Fibroblast of skin of right biceps (primary cell): ENCODE data around the gene SEMA5B.
A peak's percentile ranks its signal among the peaks of the same experiment; 100 is the strongest.

Source experiments
- DNase-seq: peaks from one replicate; pipeline ENCODE4 v3.0.0-alpha.2; 2013

Gene SEMA5B, protein sequence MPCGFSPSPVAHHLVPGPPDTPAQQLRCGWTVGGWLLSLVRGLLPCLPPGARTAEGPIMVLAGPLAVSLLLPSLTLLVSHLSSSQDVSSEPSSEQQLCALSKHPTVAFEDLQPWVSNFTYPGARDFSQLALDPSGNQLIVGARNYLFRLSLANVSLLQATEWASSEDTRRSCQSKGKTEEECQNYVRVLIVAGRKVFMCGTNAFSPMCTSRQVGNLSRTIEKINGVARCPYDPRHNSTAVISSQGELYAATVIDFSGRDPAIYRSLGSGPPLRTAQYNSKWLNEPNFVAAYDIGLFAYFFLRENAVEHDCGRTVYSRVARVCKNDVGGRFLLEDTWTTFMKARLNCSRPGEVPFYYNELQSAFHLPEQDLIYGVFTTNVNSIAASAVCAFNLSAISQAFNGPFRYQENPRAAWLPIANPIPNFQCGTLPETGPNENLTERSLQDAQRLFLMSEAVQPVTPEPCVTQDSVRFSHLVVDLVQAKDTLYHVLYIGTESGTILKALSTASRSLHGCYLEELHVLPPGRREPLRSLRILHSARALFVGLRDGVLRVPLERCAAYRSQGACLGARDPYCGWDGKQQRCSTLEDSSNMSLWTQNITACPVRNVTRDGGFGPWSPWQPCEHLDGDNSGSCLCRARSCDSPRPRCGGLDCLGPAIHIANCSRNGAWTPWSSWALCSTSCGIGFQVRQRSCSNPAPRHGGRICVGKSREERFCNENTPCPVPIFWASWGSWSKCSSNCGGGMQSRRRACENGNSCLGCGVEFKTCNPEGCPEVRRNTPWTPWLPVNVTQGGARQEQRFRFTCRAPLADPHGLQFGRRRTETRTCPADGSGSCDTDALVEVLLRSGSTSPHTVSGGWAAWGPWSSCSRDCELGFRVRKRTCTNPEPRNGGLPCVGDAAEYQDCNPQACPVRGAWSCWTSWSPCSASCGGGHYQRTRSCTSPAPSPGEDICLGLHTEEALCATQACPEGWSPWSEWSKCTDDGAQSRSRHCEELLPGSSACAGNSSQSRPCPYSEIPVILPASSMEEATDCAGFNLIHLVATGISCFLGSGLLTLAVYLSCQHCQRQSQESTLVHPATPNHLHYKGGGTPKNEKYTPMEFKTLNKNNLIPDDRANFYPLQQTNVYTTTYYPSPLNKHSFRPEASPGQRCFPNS

DNA sequence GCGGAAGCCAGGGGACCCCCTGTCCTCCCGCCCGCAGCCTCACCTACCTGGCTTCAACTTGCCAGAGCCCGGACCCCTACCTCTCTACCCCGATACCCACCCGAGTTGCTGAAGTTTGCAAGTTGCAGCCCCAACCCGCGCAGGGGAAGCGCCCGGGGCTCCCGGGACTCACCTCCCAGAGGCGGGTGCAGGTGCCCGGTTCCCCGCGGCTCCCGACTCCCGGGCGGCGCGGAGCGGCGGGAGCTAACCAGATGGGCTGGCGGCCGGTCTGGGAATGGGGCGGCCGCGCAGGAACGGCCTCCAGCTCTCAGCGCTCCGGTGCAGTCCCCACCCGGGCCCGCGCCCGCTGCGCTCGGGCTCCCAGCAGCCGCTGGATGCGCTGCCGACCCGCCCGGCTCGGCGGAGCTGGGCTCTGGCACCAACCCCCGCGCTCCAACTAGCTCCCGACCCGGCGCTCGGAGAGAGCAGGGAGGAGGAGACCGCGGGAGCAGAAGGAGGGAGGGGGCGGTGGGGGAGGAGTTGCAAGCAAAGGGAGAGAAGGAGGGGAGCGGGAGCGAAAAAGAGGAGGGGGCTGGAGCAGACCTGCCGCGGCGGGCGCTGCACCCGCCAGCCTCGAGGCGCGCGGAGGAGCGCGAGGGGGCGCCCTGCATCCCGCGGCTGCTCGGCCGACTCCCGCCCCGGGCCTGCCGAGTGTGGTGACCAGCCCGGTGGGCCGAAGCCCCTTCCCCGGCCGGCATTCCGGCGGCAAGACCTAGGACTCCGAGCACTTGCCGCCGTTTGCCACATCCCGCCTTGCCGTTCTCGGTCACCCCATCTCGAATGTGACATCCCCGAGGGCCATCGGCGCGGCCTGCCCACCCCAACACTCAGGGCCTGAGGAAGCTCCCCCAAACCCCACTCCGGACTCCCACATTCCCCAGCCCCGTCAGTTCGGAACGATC, at the start of gene SEMA5B:
Gene SEMA5B, minus strand, starts transcription at position 472 of the 941 bp plus-strand sequence. CDS start 66,500 bp downstream, outside the sequence.
- DNase-seq, result peak; percentile 11

DNA sequence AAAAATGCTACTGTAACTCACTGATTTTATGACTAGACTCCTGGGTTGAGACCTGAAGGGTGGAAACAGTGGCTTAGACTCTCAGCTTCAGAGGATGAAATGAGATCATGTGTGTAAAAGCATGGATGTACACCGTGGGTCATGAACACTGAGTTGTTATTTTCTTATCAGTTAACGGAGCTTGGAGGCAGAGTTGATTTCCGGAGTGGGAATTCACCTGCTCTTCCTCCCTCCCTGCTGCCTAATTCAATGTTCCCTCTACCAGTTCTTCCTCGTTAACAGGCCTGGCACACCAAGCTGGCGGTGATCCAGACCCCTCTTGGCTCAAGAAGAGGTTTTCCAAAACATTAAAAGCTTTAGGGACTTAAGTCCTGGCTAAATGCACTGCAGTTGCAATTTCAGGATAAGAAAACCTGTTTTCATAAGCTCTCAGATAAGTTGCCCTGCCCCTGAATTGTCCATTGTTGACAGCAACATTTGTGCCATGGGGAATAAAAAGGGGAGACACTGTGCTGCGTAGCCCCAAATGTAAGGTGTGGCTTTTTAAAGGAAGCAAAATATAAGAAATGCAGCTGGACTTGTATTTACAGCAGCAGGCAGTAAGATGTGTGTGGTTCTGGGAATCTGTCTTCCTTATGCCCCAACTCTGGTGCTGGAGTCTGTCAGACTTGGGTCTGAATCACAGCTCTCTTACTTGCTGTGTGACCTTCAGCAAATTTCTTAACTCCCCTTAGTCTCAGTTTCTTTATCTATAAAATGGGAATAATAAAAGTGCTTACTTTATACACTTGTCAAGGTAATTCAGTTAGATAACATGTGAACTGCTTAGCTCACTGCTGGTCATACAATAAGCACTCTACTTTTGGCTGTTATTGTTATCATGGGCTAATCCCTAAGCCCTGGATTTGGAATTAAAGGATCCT, 49.2 kb upstream of the SEMA5B start:
- no peak for DNase-seq

DNA sequence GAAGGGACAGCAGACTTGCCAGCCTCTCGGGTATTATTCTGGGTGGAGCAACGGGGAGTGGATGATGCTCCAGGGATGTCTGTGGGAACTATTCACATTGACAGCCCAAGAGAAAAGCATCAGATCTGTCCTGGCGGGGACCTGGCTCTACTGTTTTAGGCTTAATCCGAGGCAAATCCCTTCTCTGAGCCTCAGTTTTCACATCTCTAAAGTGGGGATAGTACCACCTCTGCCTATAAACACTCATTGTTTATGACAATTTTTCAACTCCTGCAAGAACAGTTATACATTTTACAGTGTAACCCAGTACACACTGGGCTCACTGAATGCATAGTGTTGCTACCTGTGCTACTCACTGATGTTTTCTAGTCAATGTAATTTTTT, 48.5 kb upstream of the SEMA5B start:
- no peak for DNase-seq

DNA sequence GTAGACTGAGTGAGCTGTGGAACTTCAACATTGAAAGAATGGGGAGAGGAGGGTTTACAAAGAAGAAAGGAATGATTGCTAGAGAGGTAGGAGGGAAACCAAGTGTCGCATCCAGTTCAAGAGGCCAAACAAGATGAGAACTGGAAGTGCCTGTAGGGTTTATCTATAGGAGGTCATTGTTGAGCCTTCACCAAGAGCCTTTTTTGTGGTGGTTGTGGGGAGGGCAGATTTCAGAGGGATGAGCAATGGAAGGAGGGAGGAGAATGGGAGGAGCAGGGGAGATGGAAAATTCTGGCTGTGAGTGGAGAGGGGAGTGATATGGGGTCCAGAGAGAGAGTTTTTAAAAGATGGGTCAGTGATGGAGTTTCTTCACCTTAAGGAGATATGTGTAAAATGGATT, 47.8 kb upstream of the SEMA5B start:
- DNase-seq, result peak; percentile 51

DNA sequence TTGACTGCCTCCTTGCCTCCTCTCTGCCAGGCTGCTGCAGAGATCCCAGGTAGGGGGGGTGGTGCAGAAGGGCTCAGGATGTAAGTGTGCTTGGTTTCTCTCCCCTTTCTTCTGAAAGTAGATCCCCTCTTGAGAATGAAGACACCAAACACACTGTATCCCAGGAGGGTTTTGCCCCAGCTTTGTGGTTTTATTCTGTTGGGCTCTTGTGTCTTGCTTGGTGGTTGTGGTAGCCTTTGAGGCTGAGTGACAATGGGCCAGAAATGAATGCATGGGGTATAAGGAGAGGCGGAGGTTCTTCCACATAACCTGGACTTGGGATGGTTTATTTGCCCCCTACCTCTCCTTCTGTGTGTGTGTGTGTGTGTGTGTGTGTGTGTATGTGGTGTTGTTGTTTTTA, 45.0 kb upstream of the SEMA5B start:
- DNase-seq, result no peak

DNA sequence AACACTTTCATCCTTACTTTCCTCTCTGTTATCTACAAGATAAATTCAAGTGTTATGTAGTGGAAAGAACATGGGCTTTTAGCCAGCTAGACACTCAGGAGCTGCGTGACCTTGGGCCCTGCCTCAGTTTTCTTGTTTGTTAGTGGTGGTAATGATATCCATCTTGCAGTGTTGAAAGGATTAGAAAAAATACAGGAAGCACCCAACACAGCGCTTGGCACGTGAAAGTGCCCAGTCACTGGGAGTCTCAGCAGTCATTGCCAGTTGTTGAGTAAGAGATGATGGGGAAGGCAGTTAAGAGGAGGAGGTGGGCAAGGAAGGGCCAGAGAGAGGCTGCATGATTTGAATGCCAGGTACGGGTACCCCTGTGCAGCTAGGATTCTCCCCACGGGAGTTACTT, 44.6 kb upstream of the SEMA5B start:
- DNase-seq, result no peak

DNA sequence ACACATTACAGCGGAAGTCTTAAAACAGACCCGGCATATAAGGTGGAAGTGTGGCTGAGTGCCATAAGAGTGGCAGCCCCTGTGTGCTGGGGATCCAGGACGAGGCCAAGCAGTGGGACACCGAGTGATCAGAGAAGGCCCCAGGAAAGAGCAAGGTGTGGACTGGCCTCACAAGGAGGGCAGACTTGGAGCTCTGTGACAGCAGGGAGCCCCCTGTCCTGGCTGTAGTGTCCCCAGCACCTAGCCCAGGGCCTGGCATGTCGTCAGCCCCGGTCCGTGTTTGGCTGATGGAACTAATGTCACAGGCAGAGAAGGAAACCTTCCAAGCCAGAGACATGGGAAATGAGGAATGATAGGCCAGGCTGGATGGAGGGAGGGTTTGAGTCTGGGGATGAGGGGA, 44.0 kb upstream of the SEMA5B start:
- DNase-seq, result no peak

DNA sequence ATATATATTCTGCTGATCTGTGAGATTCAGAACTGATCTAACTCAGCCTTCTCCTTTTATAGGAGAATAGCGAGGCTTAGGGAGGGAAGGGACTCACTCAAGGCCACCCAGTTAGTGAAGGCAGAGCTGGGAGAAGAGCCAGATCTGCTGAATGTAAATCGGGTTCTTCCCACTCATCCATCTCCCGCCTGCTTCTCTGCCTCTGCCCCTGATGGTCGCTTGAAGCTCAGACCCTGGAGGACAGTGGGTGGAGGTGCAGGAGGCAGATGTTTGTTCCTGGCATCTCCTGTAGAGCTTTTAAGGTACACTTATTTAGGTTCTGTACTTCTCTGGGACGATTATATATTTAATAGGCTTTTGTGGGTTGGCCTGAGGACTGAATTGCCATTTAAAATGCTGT, 43.6 kb upstream of the SEMA5B start:
- peak; percentile 66 for DNase-seq

DNA sequence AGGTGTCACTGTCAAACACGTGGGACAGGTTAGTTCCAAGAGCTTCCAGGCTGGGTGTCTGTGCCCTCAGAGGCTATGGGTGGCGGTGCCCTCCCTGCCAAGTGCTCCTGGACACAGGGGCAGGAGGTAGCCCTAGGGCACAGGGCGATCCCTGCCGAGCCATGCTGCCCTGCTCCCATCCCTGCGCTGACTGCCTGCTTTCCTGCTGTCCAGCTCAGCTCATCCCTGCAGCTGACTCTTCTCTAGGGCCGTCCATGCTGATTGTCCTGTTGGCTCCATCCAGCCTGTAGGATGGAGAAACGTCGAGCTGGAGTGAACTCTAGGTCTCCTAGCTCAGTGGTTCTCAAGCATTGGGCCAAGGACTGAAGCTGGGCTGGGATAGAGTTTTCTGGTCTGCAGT, 42.9 kb upstream of the SEMA5B start:
- no peak for DNase-seq

DNA sequence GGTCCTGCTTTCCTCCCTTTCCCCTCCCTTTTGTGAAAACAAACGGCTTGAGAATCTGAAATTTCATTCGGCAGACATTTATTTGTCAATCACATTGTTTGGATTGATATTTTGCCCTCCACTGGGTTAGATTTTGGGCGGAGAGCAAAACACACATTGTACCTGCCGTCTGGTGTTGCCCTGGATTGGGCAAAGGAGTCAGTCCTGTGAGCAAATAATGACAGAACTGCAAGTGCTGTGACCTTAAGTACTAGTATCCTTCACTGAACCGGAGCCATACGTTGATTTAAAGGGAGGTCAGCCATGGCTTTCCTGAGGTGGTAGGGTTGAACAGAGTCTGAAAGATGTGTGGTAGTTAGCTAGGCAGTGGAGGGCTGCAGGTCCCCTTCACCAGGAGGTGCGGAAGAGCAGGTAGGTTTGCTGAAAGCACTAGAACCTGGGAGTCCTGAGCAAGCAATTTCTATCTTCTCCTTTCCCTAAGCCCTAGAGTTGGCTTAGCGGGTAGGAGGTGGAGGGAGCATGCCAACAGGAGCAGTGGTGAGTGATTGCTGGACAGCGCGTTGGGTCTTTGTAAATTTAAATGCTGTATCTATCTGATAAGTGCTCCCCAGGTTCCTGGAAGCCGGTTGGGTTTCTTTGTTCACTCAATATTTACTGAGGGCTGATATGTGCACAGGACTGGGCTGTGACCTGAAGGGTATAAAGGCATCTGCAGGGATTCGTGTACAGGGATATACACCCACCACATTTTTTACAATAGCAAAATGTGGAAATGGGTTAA, 41.2 kb upstream of the SEMA5B start:
- DNase-seq, result no peak

DNA sequence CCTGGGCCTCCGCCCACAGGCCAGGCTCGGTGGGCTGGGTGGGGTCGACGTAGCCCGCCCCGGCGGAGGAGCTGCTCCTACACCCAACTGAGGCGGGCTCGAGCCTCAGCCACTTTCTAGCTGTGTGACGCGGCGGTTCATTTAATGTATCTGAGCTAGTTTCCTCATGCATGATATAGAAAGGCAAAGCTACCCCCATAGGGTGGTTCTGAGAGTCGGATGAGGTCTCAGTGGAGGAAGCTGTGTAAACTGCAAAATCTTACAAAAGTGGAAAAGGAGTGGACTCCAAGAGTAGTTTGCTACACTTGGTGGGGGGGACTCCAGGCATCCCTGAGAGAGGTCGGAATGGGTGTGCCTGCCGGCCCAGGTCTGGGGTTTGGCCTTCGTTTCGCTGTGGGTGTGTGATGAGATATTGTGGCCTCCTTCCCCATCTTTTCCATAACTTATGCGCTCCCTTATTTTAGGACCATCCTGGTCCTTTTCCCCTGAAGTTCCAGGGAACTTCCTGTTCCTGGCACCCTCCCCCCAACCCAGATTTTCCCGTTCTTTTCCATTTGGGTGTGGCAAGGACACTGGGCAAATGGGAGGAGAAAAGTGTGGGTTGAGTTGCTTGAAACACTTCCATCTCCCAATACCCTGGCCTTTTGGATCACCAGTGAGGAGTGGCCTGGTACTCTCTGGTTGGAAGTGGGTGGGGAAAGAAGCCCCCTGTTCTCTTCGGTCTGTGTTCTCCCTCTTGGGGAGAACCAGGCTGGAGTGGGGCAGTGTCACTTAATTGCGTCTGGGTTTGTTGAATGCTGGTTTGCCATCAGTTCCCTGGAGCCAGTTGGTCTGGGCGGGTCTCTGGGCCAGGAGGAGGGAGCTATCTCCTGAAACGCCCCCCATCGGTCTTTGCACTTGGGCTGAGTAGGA, 40.4 kb upstream of the SEMA5B start:
- DNase-seq, result peak; percentile 57

DNA sequence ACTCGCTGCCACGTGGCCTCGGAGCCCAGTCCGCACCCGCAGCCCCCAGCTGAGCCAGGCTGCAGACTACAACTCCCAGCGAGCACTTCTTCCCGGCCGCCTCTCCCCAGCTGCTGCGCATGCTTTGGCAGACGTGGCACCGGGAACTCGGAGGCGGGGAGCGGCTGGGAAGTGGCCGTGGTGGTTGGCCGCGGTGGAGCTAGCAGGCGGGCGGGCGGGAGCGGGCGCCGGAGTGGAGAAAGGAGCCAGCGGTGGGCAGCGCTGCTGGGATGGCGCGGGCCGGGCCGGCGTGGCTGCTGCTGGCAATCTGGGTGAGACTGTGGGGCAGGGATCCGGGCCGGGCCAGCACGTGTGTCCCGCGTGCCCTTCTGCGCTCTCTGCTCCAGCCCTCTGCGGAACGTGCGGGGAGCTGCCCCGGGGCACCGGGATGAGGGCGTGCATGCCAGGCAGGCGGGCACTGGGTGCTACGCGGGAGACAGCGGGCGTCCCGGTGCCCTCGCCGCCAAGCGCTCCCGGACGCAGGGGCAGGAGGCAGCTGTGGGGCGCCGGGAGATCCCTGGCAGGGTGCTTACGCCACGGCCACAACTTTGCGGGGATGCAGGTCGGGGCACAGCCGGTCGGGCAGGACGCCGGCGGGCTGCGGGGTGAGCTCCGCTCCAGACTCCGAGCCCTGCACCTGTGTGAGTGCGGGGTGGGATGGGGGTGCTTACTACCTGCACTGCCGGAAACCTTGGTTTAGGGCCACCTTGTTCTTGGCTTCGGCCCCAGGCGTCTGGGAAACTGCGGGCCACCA, 39.5 kb upstream of the SEMA5B start, which contains the start of gene PDIA5:
Gene PDIA5, plus strand, starts transcription at position 130 of the 793 bp plus-strand sequence. Its CDS starts 140 bp downstream, at position 270.
- peak; percentile 94 for DNase-seq

DNA sequence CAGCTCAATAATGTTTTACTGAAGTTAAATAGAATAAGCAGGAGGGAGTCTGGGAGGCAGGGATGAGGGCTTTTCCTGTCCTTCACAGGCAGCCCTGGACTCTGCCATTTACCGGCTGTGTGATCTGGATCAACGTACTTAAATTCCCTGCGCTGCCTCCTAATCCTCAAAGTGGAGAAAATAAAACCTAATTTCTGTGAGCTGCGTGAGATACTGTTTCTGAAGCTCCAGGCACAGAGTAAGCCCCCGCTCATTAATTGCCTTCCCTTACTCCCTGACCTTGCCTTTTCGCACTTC, 39.0 kb upstream of the SEMA5B start:
- no peak for DNase-seq

DNA sequence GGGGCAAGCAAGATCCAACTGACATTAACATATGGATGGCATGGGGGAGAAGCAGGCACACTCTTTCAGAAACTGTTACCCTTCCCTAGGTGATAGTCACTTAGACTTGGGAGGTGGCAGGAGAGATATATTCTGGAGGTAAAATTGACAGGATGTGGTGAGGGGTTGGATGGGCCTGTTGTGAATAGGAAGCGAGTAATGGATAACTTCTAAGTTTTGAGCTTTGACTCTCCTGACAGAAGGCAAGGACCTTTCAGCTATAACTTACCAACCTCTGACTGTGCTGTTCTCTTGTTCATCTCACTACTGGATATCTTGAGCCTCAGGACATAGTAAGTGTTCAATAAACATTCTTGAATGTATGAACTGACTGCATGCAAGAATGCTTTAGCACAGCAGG, 37.4 kb upstream of the SEMA5B start:
- DNase-seq, result no peak

DNA sequence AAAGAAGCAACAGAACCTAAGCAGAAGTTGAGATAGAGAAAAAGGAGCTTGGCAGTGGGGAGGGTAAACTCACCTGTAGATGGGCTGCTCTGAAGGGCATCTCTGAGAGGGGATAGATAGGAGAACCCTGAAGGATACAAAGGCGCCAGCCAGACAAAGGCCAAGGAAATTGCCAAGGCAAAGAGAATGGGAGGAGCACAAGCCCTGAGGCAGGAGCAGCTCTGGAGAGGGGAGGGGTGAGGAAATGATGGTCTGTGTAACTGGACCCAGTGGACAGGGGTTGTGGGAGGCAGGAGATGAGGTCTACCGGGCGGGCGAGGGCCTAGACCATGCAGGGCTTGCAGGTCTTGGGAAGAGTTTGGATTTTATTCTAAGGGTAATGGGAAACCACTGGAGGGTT, 36.9 kb upstream of the SEMA5B start:
- DNase-seq, result no peak

DNA sequence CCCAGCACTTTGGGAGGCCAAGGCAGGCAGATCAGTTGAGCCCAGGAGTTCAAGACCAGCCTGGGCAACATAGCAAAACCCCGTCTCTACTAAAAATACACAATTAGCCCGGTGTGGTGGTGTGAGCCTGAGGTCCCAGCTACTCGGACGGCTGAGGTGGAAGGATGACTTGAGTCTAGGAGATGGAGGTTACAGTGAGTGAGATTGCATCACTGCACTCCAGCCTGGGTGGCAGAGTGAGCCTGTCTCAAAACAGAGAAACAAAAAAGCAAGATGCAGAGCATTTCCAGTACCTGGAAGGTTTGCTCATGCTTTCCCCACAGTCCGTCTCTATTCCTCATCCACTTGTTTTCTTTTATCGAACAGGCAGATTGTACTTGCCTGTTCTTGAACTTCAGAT, 35.5 kb upstream of the SEMA5B start:
- no peak for DNase-seq

DNA sequence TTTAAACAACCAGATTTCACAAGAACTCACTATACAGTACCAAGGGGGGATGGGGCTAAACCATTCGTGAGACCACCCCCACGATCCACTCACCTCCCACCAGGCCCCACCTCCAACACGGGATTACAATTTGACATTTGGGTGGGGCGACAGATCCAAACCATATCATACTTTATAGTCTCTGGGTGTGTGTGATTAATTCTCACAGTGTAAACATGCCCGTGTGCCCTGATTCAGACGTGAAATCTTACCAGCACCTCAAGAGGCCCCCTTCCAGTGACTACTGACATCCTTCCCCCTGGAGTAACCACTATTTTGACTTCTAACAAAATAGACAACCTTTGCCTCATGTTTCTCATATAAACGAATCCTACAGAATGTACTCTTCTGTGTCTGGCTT, 34.3 kb upstream of the SEMA5B start:
- no peak for DNase-seq

DNA sequence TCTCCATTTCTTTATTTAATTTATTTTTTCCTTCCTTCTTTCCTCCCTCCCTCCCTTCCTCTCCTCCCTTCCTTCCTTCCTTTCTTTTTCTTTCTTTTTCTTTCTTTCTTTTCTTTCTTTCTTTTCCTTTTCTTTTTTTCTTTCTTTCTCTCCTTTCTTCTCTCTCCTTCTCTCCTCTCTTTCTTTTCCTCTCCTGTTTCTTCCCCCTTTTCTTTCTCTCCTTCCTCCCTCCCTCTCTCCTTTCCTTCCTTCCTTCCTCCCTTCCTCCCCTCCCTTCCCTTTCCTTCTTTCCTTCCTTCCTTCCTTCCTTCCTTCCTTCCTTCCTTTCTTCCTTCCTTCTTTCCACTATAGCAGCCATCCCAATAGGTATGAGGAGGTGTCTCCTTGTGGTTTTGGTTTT, 32.5 kb upstream of the SEMA5B start:
- DNase-seq, result no peak

DNA sequence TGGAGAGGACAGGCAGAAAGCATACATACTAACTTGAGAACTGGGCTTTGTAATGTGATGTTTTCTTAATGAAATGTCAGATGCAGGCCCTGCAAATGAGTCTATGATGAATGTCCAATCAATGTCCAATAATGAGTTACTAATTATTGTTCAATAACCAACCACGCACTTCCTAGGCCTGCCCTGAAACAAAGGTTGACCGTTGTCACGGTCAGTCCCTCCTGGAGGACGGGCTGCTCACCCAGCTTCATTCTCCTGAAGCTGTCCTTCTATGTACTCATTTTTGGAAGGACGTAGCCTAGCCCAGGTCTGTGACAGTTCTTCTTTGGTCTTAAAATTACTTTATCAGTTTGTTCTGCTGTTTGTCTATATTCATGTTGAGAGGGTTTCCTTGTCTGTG, 30.9 kb upstream of the SEMA5B start:
- DNase-seq, result no peak
